ENCODE results near the gene MUC21. TPM values are rescaled to one million over a fixed set of nuclear protein-coding genes. Genes with fewer than 3 reads are reported as not detected.

Gene MUC21
- total RNA-seq, 1 experiment from 2014 or later = 0.13 TPM

- Histone ChIP-seq H3K4me1 (replicated peaks; ENCODE audit: insufficient read depth) (peaks cover 56% of the 10 kb centered on the region), H4K20me1 (ENCODE audit: insufficient read depth) (no peaks in the 10 kb centered on the region), H3K4me2 (no peak overlapping the region), H3K27ac (no peak overlapping the region), H3K9me3 (ENCODE audit: insufficient read depth, low read depth) (no peaks in the 10 kb centered on the region), H2AFZ (no peak overlapping the region), H3K27me3 (ENCODE audit: insufficient read depth, low read depth) (no peaks in the 10 kb centered on the region), H3K4me3 (no peak overlapping the region), H3K9me2 (ENCODE audit: insufficient read depth) (no peaks in the 10 kb centered on the region), H3F3A (ENCODE audit: insufficient read depth, low read depth) (peaks cover 50% of the 10 kb centered on the region), H3K79me2 (ENCODE audit: low read depth) (no peaks in the 10 kb centered on the region), H3K36me3 (ENCODE audit: low read depth) (no peaks in the 10 kb centered on the region)
- no TSS peak for BruUV-seq (replicated peaks)
- TF ChIP-seq, protein P1, sequence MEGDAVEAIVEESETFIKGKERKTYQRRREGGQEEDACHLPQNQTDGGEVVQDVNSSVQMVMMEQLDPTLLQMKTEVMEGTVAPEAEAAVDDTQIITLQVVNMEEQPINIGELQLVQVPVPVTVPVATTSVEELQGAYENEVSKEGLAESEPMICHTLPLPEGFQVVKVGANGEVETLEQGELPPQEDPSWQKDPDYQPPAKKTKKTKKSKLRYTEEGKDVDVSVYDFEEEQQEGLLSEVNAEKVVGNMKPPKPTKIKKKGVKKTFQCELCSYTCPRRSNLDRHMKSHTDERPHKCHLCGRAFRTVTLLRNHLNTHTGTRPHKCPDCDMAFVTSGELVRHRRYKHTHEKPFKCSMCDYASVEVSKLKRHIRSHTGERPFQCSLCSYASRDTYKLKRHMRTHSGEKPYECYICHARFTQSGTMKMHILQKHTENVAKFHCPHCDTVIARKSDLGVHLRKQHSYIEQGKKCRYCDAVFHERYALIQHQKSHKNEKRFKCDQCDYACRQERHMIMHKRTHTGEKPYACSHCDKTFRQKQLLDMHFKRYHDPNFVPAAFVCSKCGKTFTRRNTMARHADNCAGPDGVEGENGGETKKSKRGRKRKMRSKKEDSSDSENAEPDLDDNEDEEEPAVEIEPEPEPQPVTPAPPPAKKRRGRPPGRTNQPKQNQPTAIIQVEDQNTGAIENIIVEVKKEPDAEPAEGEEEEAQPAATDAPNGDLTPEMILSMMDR (conservative IDR thresholded peaks at IDR 0.05) = no peak
- no peak for TF ChIP-seq EZH2 (IDR thresholded peaks at IDR 0.05; ENCODE audit: low read depth)
- POLR2A ChIA-PET (ENCODE audit: unreplicated experiment) = interaction anchor here (0.6 kb wide), 1 partner anchor 151 kb away, joined by 8 read pairs; no protein-coding TSS in a partner anchor
- intact Hi-C loops (cut with micrococcal nuclease; ENCODE audit: unreplicated experiment) = no loop called here
- DNase-seq = no peak
- CTCF ChIA-PET = no interaction called here
Observed at GRCh38 chr6:31002471-31002870, 19.0 kb downstream of the MUC21 start.

DNA sequence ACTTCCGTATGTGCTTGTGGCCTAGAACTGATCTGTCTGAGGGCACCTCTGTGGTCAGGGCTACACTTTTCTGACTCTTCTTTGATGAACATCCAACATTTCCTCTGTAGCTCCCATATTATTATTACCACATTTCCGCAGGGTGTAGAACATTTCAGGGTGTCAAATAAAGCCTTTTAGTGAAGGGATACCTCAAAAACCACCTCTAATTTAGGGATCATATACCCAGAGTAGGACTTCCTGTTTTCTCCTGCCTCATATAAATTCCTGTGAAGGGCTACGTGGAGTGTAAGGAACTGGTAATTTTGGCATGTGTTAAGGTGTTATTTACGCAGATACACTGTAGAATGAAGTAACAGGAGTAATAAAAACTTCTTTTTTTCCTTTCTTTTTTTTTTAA, 21.3 kb downstream of the MUC21 start:
- ChIA-PET CTCF (interaction anchor here (0.6 kb wide), 1 partner anchor 62 kb away, joined by 3 read pairs; no protein-coding TSS in a partner anchor), POLR2A (ENCODE audit: unreplicated experiment) (no interaction called here)

GRCh38 chr6:31005249-31006020, 21.9 kb downstream of the MUC21 start:
- H3K9me2 ChIP-seq (ENCODE audit: insufficient read depth) = no peaks in the 10 kb centered on the region
- H4K20me1 ChIP-seq (ENCODE audit: insufficient read depth) = no peaks in the 10 kb centered on the region
- H3K4me2 ChIP-seq = 0 out of 2 replicates have a peak overlapping the region, but pooled peaks have one; percentile 0
- no peaks in the 10 kb centered on the region for H3K79me2 ChIP-seq (ENCODE audit: low read depth)
- ChIA-PET CTCF (interaction anchor here (0.6 kb wide), 1 partner anchor 63 kb away, joined by 3 read pairs; no protein-coding TSS in a partner anchor), POLR2A (ENCODE audit: unreplicated experiment) (interaction anchor here (0.6 kb wide), 2 partner anchors 15 to 41 kb away, joined by 3 read pairs; no protein-coding TSS in a partner anchor)
- peaks cover 61% of the 10 kb centered on the region for H3K4me1 ChIP-seq (replicated peaks; ENCODE audit: insufficient read depth)
- H3F3A ChIP-seq (ENCODE audit: insufficient read depth, low read depth) = peaks cover 37% of the 10 kb centered on the region
- no peaks in the 10 kb centered on the region for H3K9me3 ChIP-seq (ENCODE audit: insufficient read depth, low read depth)
- no peak overlapping the region for H2AFZ ChIP-seq
- no peak overlapping the region for H3K4me3 ChIP-seq
- TF ChIP-seq, protein P1 (conservative IDR thresholded peaks at IDR 0.05) = no peak
- no peak for TF ChIP-seq EZH2 (IDR thresholded peaks at IDR 0.05; ENCODE audit: low read depth)
- peak overlapping the region; percentile 42 for H3K27ac ChIP-seq
- no peaks in the 10 kb centered on the region for H3K27me3 ChIP-seq (ENCODE audit: insufficient read depth, low read depth)
- DNase-seq = peak in 1 of 2 experiments; percentile 59
- intact Hi-C loops (cut with micrococcal nuclease; ENCODE audit: unreplicated experiment) = loop anchor here (5.0 kb wide), 1 partner anchor 52 kb away; no protein-coding TSS in a partner anchor
- BruUV-seq (replicated peaks) = no TSS peak
- no peaks in the 10 kb centered on the region for H3K36me3 ChIP-seq (ENCODE audit: low read depth)

More for the DNA sequence above, 21.3 kb downstream of the MUC21 start:
- DNase-seq = no peak
- no peaks in the 10 kb centered on the region for H4K20me1 ChIP-seq (ENCODE audit: insufficient read depth)
- H3F3A ChIP-seq (ENCODE audit: insufficient read depth, low read depth) = peaks cover 41% of the 10 kb centered on the region
- H3K27ac ChIP-seq = peak overlapping the region; percentile 42; the same call in 1 of the 2 replicates
- TF ChIP-seq EZH2 (IDR thresholded peaks at IDR 0.05; ENCODE audit: low read depth) = no peak
- TF ChIP-seq, protein P1 (conservative IDR thresholded peaks at IDR 0.05) = no peak
- no peaks in the 10 kb centered on the region for H3K9me2 ChIP-seq (ENCODE audit: insufficient read depth)
- BruUV-seq (replicated peaks) = no TSS peak
- no peaks in the 10 kb centered on the region for H3K27me3 ChIP-seq (ENCODE audit: insufficient read depth, low read depth)
- intact Hi-C loops (cut with micrococcal nuclease; ENCODE audit: unreplicated experiment) = loop anchor here (5.0 kb wide), 1 partner anchor 53 kb away; no protein-coding TSS in a partner anchor
- no peaks in the 10 kb centered on the region for H3K36me3 ChIP-seq (ENCODE audit: low read depth)
- no peak overlapping the region for H2AFZ ChIP-seq
- H3K9me3 ChIP-seq (ENCODE audit: insufficient read depth, low read depth) = no peaks in the 10 kb centered on the region
- no peak overlapping the region for H3K4me3 ChIP-seq
- H3K79me2 ChIP-seq (ENCODE audit: low read depth) = no peaks in the 10 kb centered on the region
- peaks cover 58% of the 10 kb centered on the region for H3K4me1 ChIP-seq (replicated peaks; ENCODE audit: insufficient read depth)
- H3K4me2 ChIP-seq = peak overlapping the region; percentile 20; the same call in 1 of the 2 replicates
